Hypothalamus (tissue), 51 donors: ENCODE measurements around the gene PIP4K2B.
"Not testable (repeated sequence)": the region's sequence is repeated elsewhere in the genome, so short reads cannot be mapped to it uniquely, and the experiment has no call there.

Experiments
- DNase-seq, 51 donors: peaks; one replicate each; lab custom pipeline; 2025; lab: John Stamatoyannopoulos, UW

The PIP4K2B gene

DNA sequence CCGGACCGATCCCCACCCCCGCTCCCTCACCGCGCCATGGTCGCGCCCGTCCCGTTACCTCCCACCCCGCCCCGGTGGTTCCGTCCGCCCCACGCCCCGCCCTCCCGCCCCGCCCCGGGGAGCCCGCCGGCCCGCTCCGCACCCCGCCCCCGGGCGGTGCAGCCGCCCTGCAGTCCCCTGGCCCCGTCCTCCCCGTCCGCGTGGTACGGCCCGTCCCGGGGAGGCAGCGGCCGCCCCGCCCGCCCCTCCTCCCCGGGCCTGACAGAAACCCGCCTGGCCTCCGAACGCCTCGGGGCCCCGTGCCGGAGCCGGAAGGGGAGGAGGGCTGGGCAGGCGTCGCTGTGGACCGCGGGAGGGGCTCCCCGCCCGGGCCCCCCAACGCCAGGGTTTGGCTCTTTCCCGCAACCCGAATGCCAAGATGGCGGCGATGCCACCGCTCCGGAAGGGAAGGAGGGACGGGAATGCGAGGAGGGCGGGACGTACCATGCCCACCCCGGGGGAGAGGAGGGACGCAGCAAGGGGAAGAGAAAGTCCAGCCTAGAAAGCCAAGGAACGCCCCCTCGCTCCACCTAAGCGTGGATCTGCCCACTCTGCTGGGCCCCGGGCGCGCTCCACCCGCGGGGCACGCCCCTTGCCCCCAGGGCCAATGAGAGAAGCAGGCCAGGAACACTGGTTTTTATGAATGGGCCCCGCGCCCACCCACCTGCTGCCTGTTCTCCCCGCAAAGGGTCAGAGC is at the start of gene PIP4K2B:
Gene PIP4K2B (minus strand): TSS at position 56 of the 736 bp plus-strand sequence. CDS start 132 bp downstream, outside the sequence.
- DNase-seq = peak; percentile 77 to 97 (median 93)

DNA sequence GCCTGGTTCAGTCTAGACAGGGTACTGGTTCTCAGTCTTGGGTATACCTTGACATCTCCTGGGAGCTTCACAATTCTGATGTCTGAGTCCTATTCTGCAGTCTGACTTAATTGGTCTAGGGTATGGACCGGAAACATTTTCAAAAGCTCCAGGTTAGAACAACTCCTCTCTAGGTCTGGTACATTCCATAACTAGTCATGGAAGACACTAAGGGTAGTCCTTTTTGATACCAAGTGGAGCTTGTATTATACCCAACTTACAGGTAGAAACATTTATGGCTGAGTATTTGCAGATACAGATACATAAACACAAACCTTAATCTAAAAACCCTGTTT is 49.2 kb upstream of the PIP4K2B start:
- no peak for DNase-seq

DNA sequence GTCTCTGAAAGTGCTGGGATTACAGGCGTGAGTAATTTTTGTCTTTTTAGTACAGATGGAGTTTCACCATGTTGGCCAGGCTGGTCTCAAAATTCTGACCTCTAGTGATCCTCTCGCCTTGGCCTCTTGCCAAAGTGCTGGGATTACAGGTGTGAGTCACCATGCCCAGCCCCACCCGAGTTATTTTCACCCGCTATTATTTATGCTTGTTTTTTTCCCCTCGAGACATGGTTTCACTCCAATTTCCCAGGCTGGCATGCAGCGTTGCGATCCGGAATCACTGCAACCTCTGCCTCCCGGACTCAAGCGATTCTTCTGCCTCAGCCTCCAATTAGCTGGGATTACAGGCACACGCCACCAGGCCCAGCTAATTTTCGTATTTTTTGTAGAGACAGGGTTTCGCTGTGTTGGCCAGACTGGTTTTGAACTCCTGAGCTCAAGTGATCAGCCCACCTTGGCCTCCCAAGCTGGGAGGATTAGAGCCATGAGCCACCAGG is 45.0 kb upstream of the PIP4K2B start:
- DNase-seq = peak in 1 of 51 donors; percentile 1

DNA sequence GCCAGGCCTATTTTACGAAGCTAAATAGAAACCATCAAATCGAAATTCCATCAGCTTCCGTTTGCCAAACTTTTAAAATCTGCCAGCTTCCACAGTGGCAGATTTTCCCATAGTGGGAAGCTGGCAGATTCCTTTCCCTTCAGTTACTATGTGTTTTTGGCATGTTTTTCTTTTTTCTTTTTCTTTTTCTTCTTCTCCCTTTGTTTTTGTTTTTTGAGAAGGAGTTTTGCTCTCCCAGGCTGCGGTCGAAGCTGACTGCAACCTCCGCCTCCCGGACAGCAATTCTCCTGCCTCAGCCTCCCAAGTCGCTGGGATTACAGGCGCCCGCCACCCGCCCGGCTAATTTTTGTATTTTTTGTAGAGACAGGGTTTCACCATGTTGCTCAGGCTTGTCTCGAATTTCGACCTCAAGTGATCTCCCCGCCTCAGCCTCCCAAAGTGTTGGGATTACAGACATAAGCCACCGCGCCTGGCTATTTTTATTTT is 26.4 kb upstream of the PIP4K2B start:
- DNase-seq = peak in 1 of 51 donors; percentile 4

DNA sequence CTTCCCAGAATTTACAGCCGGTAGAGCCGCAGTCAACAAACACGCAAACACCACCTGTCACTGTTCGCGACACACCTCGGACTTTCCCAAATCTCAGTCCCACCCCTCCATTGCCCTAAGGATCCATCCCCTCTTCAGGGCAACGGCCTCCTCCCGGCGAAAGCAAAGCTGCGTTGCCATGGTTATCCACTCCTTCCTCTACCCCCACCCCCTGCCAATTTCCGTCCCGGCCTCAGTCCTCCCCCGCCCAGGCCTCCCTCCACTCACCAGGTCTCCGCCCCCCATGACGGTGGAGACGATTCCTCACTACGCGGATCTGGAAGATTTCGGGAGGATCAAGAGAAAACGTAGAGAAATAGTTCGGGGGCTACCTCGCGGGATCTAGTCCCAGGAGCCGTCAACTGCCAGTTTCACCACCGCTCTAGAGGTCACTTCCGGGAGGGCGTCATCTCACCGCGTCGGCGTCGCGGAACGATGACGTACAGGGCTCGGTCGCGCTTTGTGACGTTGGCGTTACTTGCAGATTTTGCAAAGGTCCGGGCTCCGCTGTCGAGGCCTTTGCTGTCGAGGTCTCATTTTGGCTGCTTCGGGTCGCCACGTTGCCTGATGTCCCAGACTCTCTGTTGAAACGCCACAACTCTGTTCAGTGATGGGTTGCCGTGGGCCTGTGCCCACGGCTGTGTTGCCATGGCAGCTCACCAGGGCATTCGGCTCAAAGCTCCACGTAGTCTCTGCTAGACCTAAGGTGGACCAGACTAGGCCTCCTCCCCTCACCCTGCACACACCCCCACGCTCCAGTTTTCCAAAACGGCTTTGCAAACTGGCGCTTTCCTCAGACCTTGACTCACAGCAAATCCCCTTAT is 25.8 kb upstream of the PIP4K2B start, which contains the start of gene CWC25:
Gene CWC25 (minus strand): TSS at position 423 of the 863 bp plus-strand sequence. CDS start 138 bp downstream, at position 285.
- DNase-seq = peak; percentile 75 to 98 (median 91)

DNA sequence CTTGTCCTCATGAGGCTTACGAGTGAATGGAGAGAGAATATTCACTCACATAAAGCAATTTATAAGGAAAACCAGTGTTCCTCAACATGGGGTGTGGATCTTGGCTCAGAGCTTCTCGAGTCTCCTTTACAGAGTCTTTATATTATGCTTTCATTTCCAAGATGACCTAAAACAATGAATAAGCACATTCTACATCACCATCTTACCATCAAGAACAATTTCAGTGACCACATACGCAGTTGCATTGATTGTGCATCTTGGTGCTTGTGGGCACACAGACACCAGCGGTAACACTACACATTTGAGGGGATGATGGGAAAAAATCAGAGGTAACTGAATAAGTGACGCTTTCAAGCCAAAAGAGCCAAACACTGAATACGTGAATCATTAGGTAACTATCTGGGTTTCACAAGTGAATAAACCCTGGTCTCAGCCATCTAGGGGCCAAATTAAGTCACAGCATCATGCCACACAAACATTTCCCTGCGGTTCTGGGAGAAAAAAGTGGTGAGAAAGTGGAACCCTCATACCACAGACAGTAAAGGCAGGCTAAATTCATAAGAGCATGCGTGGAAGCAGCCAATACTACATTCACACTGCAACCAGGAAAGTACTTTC is 16.3 kb upstream of the PIP4K2B start:
- DNase-seq = no peak

DNA sequence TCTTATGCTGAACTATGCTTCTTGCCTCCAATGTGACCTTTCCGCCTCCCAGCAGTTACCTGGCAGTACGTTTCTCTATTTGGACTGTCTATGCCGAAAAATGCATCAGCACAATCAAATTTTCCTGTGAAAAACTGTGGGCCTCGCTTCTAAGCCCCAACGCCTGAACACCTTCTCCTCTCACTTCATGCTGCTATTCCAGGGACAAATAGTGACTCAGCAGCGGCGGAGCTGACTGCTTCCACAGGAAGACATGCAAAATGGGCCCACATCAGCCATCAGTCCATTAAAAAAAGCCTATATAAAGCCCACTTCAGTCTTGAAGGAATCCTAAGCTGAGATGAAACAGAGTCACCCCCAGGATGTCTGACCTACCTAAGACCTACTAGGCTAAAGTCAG is 10.5 kb upstream of the PIP4K2B start:
- peak in 1 of 51 donors; percentile 38 for DNase-seq

DNA sequence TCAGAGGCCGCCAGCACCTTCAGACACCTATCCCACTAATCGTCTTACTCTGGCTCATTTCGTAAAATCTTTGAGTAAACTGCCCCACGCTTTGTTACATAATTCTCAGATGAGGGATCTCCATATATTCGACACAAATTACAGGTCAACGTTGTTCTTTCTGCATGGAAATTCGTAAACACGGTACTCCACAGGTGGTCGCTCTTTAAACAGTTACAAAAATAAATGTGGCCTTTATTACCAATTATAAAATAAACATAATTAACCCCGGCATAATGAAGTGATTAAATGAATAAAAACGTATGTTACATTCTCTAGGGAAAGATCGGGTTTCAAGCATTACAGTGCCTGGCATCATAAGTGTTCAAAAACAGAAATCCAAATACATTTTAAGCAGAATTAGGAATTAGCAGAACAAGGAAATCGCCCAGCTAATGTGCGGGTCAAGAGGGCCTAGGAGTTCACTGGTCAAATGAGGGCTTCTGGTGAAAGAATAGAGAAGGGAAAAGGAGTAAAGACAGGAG is 943 bp upstream of the PIP4K2B start:
- no peak for DNase-seq

DNA sequence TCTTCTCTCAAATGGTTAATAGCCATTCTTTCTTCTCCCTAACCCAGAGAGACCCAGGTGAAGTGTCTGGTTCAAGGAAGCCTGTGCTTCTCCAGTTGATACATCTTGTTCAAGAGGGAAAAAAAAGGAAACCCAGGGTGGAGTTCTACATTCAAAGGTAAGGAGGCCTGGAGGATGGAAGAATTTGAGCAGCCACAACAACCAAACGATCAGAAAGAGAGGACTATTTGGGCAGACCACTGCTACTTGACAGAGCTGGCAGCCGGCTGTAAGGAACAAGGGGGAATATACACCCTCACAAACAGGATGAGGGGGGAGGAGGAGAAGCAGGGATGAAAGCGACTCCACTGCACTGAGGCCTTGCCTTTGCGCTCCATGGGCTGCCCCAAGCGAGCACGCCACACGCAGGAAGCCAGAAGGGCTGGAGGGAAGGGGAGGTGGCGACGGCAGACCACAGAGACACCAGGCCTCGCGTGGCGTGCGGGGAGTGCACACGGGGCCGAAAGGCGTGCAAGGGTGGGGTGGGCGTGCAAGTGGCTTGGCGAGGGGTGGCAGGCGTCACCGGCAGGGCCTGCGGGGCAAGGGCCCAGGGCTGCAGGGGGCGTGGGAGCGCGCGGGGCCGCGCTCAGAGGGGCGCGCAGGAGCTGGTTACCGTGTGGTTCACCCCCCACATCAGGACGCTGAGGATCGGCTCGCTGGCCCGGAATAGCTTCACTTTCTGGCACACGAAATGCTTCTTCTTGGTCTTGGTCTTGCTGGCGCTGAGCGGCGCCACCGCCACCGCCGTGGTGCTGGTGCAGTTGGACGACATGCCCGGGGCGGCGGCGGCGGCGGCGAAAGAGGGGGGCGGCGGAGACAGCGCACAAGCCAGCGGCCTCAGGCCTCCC is 499 bp downstream of the PIP4K2B start:
- peak in 41 of 51 donors; percentile 5 to 75 (median 45) for DNase-seq

DNA sequence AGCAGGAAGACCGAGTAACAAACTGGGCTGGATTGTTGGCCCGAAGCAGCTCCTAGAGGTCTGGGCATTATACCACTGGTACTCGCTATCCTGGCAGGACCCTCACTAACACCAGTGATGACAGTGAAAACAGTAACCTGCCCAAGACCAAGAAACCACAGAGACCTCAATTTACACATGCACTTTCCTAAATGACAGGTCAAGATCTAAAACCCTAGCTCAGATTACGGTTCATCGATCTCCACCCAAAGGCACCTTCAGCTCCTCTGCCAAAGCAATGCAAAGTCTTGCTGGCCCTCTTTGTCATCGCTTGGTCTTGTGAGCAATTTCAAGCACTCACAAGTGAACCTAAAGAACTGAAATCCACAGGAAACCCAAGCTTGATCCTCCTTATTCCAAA is 1.5 kb downstream of the PIP4K2B start:
- no peak for DNase-seq

DNA sequence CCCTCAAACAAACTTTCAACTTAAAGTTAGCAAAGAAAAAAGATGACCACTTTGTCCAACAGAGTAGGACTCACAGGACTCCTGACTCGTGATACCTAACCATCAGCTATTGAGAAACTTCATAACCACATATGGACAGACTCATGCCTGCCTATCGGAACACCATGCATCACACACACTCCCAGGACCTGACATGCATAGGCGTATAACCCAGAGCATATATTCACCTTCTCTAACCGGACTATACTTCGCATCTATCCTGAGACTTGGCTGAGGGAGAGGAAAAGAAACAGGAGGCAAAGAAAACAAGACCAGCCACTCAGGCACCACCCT is 2.2 kb downstream of the PIP4K2B start:
- no peak for DNase-seq

DNA sequence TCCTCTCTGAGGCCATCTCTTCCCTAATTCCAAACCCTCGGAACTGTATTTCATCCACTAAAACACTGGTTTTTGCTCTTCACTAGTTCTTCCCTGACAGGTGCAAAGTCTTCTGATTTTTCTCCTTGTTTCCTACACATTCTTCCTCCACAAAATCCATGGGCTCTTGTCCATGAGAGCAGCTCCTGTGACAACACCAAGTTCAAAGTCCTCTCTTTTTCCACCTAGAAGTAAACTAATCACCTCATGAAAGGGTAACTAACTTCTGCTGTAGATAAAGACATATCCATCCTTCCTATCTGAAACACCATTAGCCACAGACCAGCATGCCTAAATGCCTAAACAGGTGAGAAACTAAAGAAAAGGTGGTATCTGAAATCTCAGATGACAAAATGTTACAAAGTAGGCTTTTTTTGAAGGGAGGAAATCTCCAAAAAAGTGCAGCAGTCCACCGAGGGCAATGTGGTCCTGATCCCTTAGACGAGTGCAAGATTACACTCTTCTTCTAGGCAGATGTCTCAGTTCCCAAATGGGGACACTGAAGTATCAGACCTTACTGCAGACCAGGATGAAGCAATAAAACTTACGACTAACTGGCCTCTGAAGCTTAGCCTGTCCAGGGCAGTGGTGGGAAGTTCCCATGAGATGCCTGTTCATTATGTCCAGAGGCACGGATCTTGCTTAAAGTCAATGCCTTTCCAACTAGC is 2.8 kb downstream of the PIP4K2B start:
- no peak for DNase-seq

DNA sequence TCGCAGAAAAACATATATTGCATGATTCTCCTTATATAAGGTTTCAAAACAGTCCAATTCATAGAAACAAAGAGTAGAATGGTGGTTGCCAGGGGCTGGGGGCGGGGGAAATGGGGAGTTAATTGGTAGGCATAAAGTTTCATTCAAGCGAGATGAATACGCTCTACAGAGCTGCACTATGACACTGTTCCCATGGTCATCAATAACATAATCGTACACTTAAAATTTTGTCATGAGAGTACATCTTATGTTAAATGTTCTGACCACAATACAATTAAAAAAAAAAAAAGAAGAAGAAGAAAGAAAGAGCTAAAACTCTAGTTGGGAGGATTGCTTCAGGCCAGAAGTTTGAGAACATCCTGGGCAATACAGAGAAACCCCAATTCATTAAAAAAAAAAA is 5.1 kb downstream of the PIP4K2B start:
- DNase-seq = no peak

DNA sequence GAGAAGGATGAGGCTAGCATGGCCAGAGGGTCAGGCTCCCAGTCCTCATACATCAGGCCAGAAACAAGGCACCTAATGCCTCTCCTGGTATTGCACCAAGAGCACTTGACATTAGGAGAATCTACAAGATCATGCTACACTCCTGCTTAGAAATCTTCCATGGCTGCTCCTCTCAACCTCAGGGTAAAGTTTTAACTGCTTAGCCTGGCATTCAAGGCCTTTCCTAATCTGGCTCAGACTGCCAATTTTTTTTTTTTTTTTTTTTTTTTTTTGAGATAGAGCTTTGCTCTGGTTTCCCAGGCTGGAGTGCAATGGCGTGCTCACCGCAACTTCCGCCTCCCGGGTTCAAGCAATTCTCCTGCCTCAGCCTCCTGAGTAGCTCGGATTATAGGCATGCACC is 8.2 kb downstream of the PIP4K2B start:
- no peak for DNase-seq

DNA sequence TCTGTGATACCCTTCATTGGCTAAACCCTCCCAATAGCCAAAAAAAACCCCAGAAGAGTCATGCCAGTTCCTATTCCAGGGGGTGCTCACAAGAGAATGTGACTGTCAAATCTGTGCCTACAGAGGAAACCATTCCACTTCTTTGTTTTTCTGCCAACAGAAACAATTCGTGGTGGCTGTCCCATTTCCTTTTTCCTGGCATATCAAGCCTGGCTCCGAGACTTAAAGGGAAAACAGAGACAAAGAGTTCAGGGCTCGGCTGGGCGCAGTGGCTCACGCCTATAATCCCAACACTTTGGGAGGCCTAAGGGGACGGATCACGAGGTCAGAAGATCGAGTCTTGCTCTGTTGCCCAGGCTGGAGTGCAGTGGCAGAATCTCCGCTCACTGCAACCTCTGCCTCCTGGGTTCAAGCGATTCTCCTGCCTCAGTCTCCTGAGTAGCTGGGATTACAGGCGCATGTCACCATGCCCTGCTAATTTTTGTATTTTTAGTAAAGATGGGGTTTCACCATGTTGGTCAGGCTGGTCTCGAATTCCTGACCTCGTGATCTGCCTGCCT is 9.1 kb downstream of the PIP4K2B start:
- DNase-seq = not testable (repeated sequence)

DNA sequence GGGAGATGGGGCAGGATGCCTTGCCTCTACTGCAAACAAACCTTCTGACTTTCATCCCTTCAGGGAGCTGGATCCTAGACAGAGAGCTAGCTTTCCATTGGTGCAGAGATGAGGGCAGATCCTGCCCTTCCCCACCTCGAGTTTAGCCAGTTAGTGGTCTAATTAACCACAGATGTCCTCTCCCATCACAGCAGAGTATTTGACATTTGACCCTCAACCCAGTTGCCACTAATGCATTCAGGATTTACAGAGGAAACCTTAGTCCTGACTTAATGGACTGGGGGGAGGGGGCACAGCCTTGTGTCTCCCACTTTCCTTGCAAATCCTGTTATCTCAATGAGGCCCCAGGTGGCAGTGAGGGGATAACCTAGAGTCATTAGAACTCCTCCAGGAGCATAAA is 10.2 kb downstream of the PIP4K2B start:
- no peak for DNase-seq

DNA sequence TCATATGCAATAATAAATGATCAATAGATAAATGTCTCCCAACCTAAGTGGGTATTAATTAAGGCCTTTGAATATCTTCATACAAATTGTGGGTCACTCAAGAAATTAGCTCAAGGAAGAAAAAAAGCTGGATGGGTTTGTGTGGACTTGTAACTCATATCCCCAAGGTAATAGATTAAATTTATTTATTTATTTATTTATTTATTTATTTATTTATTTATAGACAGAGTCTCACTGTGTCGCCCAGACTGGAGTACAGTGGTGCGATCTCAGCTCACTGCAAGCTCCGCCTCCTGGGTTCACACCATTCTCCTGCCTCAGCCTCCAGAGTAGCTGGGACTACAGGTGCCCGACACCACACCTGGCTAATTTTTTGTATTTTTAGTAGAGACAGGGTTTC is 11.4 kb downstream of the PIP4K2B start:
- not testable (repeated sequence) for DNase-seq

DNA sequence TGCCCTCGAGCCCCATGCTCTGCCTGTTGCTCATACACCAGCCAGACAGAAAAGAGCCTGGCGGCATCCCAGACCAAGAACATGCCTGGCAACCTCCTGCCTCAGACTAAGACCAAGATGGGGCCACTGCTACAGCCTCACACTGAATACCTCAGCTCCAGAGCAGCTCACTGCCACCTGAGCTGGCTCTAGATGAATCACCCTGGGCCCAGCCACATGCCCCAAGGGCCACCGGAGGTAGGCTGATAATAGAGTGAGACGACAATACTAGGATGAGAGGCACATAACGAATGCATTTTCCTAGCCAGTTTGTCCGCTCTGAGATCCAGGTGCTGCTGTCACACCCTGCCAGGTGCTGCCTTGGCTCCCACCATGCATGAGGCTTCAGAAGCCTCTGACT is 13.0 kb downstream of the PIP4K2B start:
- DNase-seq = no peak

DNA sequence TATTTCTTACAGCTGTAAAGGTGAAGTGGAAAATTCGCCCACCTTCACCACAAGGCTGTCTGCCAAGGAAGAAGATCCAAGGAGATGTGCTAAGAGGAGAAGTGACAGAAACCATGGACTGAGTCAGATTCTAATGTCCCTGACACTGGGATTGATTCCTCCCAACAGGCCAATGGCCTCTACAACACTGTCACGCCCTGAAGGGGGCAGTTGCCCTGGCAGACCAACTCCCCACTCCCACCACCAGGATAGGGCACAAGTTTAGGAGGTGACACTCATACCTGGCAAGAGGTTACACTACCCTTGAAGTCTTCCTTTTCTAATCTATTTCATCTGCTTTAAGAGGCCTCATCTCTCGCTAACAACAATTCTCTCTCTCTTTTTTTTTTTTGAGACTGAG is 16.1 kb downstream of the PIP4K2B start:
- no peak for DNase-seq
